NCI-H1694 (cell line): Measurements from ENCODE around the gene STARD3.

Experiments
- DNase-seq: peaks from one replicate; lab custom pipeline; 2025; lab: John Stamatoyannopoulos, UW

STARD3 gene

DNA sequence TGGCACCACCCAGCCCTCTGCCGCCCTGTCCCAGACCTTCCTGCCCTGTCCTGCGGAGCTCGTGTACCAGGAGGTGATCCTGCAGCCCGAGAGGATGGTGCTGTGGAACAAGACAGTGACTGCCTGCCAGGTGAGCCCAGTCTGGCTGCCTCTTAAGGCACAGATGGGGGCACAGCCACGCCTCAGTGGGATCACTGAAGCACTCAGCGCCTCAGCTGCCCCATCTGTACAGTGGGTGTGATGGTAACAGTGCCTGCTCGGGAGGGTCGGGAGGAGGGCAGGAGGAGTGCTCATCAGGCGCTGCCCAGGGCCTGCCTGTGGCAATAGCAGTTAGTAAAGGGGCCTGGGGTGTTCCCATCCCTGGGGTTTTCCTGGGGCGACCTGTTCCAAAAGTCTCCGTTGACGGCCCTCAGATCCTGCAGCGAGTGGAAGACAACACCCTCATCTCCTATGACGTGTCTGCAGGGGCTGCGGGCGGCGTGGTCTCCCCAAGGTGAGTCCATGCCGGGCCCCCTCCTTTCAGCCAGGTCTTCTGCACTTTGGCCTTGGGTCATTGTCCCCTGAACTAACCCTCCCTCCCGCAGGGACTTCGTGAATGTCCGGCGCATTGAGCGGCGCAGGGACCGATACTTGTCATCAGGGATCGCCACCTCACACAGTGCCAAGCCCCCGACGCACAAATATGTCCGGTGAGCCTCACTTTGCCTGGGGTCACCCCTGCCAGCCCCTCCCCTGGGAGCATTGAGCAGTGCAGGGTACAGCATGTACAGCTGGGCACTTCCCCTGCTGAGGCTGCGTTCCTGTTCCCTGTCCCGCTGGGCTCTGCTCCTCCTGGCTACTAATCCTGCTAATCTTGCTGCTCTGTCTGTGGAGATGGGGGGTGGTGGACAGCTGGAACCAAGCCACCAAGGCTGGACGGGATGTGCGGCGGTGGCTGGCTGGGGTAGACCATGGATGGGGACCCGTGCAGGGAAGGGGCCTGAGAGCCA, 23.7 kb downstream of the STARD3 start:
- DNase-seq: no peak

DNA sequence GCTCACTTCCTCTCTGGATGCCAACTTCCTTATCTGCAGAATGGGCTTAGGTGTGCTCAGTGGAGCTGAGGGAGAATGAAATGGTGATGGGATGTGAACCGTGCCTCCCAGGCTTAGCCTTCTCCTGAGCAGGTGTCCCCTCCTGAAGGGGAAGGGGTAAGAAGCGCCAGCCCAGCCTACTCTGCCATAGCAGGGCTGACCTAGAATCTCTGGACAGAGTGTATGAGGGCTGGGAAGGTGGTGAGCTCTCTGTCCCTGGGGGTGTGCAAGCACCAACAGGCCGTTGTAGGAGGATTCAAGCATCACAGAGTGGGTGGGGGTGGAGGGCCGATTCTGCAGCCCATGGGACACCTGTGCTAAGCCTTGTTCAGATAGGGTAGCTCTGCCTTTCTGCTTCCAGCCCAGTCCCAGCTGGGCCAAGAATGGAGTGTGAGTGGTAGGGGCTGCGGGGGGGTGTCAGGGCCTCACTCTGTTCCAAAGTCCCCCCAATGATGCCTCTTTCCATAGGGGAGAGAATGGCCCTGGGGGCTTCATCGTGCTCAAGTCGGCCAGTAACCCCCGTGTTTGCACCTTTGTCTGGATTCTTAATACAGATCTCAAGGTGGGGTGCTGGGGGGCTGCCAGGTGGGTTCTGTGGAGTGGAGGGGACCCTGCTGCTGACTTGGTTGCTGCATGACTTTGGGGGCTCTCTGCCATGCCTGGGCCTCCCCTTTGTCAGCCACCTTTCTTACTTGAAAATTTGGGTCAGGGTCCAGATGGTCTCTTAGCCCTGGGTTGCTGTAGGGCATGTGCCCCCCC, 25.0 kb downstream of the STARD3 start:
- DNase-seq: no peak

DNA sequence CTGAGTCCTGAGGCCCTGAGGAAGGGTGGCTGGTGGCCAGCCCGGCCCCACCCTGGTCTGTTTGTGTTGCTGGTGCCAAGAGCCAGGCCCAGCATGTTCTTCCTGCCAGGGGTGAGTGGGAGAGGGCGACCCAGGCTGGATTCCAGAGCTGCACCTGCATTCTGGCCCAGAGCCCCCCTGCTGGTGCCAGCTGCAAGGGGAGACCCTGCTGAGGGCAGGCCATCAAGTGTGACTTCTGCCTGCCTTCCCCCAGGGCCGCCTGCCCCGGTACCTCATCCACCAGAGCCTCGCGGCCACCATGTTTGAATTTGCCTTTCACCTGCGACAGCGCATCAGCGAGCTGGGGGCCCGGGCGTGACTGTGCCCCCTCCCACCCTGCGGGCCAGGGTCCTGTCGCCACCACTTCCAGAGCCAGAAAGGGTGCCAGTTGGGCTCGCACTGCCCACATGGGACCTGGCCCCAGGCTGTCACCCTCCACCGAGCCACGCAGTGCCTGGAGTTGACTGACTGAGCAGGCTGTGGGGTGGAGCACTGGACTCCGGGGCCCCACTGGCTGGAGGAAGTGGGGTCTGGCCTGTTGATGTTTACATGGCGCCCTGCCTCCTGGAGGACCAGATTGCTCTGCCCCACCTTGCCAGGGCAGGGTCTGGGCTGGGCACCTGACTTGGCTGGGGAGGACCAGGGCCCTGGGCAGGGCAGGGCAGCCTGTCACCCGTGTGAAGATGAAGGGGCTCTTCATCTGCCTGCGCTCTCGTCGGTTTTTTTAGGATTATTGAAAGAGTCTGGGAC, 25.8 kb downstream of the STARD3 start:
- no peak for DNase-seq

DNA sequence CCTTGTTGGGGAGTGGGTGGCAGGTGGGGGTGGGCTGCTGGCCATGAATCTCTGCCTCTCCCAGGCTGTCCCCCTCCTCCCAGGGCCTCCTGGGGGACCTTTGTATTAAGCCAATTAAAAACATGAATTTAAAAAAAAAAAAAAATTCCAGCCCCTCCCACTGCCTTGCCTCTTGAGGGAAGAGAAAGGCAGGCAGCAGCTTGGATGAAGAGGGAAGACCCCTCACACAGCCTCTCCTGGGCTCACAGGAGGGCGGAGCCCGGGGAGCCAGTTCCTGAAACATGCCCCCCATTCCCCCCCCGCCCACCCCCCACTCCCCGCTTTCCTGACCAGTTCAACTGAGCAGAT, 26.4 kb downstream of the STARD3 start:
- DNase-seq: no peak

DNA sequence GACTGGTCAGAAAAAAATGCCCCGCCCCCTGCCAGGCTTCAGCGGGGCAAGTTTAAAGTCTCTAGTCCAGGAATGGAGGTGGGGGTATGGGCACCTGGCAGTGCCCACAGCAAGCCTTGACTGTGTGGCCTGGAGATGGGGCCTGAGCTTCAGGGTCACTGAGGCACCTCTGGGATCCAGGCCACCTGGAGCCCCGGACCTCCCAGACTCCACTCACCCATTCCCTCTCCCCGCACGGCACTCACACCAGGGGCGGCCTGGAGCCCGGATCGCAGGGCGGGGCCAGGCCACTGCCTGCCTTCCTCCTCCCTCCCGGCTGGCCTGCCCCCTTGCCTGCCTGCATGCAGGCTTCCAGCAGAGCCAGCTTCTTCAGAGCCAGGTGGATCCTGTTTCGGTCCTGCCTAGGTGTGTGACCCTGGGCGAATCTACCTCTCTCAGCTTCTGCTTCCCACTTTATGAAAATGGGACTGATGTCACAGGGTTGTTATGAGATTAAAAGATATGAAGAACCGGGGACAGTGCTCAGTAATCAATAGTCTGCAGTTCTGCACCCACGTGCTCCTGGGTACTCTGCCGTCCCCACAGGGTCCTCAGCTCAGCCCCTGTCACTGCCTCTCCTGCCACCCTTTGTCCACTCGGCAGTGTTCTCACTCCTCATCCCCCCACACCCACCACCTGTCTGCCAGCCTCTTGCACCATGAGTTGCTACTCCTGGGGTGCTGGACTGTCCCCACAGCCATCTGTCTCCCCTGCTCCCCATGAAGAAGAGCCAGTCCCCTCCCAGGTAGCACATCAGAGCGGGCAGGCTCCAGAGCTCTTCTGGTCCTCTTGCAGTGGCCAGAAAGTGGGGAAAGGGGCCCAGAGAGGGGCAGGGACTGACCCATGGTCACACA, 27.0 kb downstream of the STARD3 start:
- no peak for DNase-seq

DNA sequence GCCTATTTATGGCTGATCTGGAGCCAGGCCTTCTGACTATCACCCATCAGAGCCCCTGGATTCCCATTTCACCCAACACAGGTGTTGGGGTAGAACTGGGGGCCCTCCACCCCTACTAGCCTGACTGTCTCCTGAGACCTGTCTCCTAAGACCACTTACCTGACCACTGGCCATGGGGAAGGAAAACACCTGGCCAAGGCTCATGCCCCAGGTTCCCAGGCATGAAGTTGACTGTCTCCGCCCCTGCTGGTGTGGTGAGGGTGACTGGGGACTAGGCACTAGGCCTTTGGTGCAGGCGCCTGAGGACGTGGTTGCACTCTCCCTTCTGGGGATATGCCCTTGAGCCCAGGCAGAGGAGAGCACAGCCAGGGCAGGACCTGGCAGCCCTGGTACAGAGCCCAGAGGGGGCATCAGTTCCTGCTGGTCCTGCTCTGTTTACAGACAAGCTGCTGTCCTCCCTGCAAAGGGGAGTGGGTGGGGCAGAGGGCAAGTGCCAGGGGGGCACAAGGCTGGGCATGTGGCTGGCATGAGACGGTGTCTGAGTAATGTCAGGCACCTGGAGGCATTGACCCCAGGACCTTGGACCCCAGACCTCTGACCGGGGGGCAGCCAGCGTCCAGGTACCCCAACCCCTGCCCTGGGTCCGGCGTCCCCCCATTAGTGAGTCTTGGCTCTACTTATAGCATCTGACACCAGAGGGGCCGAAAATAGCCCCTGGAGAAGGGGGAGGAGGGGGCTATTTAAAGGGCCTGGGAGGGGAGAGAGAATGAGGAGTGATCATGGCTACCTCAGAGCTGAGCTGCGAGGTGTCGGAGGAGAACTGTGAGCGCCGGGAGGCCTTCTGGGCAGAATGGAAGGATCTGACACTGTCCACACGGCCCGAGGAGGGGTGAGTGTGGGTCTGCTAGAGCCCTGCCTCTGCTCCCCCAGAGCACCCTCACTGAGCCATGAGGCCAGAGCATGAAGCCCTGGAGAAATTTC, 27.9 kb downstream of the STARD3 start, which contains the start of gene TCAP:
TSS of gene TCAP (plus strand) at position 769 of the 981 bp plus-strand sequence. CDS start at position 780, 11 bp downstream.
- DNase-seq: no peak

DNA sequence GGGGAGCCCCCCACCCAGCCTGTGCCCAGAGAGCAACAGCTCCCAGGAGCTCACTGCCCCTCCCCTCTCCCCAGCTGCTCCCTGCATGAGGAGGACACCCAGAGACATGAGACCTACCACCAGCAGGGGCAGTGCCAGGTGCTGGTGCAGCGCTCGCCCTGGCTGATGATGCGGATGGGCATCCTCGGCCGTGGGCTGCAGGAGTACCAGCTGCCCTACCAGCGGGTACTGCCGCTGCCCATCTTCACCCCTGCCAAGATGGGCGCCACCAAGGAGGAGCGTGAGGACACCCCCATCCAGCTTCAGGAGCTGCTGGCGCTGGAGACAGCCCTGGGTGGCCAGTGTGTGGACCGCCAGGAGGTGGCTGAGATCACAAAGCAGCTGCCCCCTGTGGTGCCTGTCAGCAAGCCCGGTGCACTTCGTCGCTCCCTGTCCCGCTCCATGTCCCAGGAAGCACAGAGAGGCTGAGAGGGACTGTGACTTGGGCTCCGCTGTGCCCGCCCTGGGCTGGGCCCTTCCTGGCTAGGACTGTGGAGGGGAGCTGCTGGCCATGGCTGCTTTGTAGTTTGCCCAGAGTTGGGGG, 28.8 kb downstream of the STARD3 start:
- DNase-seq: peak; percentile 21

DNA sequence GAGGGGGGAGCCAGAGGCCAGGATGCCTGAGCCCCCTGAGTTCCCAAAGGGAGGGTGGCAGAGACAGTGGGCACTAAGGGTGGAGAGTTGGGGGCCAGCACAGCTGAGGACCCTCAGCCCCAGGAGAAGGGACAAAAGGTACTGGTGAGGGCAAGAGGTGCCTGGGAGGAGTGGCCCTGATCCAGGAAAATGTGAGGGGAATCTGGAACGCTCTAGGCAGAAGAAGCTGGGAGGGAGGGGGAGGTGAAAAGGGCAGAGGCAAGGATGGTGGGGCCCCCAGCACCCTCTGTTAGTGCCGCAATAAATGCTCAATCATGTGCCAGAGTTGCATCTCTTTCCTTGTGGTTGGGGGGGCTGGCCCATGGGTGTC, 29.3 kb downstream of the STARD3 start:
- DNase-seq: no peak

DNA sequence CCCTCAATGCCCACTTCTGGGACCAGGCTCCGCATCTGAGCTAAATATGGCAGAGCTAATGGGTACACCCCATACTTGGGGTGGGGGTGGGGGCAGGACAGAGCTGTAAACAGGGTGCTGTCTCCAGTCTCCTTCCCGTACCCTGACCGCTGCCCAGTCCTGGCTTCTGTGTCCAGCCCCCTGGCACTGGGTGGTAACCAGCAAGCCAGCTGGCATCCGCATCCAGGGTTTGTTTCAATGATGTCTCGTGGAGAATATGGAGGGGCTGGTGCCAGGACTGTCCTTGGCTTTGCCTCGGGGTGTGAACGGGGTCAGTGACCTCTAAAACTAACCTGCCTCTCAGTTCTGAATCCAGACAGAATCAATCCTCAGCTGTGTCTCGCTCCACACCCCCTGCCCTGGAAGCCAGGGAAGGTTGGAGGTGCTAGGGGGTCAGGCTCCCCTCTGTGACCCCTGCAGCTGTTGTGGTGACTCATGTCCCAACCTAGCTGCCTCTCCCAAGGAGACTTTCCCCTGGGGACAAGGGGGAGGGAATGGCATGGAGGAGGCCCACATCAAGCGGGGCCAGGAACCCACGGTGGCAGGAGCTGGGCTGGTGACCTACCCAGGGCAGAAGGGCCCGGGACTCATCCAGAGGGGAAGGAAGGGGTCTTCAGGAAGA, 29.8 kb downstream of the STARD3 start:
- DNase-seq: no peak

DNA sequence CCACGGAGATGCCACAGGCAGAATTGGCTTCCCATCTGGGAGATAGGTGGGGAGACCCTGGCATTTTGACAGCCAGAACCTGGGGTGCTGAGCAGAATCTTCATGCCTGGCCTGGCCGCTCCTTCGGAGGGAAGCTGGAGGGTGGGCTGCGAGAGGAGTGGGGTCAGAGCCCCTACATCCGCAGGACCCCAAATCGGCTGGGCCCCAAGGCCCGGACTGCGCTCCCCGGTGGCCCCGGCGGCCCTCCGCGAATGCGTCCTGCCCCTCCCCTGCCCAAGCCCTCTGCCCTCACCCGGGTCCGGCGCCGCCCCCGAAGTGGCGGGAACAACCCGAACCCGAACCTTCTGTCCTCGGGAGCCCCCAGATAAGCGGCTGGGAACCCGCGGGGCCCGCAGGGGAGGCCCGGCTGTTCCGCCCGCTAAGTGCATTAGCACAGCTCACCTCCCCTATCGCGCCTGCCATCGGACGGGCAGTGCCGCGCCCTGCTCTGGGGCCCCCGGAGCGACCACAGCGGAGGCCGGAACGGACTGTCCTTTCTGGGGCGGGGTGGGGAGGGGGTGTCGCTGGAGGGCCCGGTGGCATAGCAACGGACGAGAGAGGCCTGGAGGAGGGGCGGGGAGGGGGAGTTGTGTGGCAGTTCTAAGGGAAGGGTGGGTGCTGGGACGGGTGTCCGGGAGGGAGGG, 30.5 kb downstream of the STARD3 start:
- DNase-seq: no peak

DNA sequence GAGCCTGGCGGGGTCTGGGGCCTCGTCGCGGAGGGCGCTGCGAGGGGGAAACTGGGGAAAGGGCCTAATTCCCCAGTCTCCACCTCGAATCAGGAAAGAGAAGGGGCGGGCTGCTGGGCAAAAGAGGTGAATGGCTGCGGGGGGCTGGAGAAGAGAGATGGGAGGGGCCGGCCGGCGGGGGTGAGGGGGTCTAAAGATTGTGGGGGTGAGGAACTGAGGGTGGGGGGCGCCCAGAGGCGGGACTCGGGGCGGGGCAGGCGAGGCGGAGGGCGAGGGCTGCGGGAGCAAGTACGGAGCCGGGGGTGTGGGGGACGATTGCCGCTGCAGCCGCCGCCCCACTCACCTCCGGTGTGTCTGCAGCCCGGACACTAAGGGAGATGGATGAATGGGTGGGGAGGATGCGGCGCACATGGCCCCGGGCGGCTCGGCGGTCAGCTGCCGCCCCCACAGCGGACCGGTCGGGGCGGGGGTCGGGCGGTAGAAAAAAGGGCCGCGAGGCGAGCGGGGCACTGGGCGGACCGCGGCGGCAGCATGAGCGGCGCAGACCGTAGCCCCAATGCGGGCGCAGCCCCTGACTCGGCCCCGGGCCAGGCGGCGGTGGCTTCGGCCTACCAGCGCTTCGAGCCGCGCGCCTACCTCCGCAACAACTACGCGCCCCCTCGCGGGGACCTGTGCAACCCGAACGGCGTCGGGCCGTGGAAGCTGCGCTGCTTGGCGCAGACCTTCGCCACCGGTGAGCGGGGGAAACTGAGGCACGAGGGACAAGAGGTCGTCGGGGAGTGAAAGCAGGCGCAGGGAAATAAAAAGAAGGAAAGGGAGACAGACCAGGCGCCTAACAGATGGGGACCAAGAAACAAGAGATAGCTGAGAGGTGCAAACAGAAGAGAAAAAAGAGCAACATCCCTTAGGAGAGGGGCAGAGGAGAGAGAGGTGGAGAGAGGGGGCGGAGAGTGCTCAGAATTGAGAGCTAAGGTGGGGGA, 31.3 kb downstream of the STARD3 start, which contains the start of gene PNMT:
TSS of gene PNMT (plus strand) at position 509 of the 980 bp plus-strand sequence. CDS start at position 532, 23 bp downstream.
- peak; percentile 18 for DNase-seq

DNA sequence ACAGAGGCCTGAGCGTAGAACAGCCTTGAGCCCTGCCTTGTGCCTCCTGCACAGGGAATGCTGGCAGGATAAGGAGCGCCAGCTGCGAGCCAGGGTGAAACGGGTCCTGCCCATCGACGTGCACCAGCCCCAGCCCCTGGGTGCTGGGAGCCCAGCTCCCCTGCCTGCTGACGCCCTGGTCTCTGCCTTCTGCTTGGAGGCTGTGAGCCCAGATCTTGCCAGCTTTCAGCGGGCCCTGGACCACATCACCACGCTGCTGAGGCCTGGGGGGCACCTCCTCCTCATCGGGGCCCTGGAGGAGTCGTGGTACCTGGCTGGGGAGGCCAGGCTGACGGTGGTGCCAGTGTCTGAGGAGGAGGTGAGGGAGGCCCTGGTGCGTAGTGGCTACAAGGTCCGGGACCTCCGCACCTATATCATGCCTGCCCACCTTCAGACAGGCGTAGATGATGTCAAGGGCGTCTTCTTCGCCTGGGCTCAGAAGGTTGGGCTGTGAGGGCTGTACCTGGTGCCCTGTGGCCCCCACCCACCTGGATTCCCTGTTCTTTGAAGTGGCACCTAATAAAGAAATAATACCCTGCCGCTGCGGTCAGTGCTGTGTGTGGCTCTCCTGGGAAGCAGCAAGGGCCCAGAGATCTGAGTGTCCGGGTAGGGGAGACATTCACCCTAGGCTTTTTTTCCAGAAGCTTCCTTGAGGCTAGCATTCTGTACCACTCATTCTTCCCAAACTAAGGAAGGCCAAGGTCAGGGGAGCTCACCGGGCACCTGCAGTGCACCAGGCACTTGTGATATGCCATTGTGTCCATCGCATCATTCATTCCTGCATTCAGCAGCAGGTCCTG, 33.2 kb downstream of the STARD3 start:
- DNase-seq: no peak

DNA sequence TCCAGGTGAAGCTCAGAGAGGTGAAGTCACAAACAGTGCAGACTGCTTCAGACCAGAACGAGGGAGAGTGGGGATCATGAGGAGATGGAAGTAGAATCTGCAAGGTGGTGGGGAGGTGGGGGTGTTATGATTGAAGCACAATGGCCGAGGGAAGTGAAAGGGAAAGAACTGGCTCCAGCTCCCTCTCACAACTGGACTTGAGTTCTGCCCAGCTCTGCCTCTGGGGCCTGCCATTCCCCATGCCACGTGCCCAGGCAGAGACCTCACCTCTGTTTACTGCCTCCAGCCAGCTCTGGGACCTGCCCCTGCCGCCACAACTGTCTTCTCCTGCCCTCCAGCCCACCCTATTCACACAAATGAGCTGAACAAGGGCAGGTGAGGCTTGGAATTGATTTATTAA, 33.8 kb downstream of the STARD3 start:
- DNase-seq: no peak

DNA sequence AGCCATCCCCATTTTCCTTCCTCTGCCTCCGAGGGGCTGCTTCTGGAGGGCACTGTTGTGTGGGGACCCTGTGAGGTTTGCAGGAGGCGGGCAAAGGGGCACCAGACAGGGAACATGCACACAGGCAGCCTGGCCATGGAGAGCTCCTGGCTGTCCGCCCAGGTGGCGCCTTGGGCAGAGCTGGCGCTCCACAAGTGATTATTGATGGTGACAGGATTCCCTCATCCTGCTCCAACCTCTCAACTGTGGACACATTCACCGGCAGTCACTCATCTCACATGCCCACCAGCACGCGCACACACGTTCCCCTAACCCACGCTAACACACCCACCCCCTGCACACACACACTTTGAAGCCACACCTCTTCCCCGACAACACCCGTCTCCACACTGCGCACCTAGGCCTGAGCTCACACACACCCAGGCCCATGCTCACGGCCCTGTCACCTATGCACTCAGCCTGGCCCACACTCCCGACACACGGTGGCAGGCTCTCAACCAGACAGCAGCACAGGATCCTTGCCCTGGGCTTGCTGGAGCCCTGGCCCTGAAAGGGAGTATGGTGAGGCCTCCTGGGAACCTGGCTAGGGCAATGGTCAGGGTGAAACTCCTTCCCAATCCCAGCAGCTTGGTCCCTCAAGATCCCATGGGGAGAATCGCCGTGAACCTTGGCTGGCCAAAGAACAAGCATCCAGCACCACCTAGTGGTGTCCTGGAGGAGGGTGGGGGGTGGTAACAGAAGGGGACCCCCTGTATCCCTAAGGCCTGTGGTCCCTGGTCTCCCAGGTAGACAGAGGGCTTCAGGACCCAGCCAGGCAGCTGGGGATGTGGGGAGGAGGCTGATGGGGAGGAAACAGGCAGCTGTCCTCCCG, 34.9 kb downstream of the STARD3 start:
- peak; percentile 16 for DNase-seq
